ENCODE results near the gene TMBIM1.
A peak's percentile ranks its signal among the peaks of the same experiment; 100 is the strongest.

The TMBIM1 gene

GRCh38 chr2:218271865-218272530 lies 20.3 kb downstream of the TMBIM1 start:
- DNase-seq (ENCODE audit: low read depth, low spot score): no peak
- no peak for TF ChIP-seq CTCF (IDR thresholded peaks at IDR 0.05; ENCODE audit: low read depth, low read length)
- no peak overlapping the region for H3K4me3 ChIP-seq (ENCODE audit: low read depth, low read length)
- in situ Hi-C loops (cut with HindIII; ENCODE audit: low sequenced_read_pairs): no loop called here

- no peak for TF ChIP-seq CTCF (IDR thresholded peaks at IDR 0.05; ENCODE audit: low read depth, low read length)
- in situ Hi-C loops (cut with HindIII; ENCODE audit: low sequenced_read_pairs): no loop called here
- no peak for DNase-seq (ENCODE audit: low read depth, low spot score)
- H3K4me3 ChIP-seq (ENCODE audit: low read depth, low read length): peak overlapping the region; percentile 88
These were observed 20.9 kb downstream of the TMBIM1 start for GRCh38 chr2:218271487-218271797.

GRCh38 chr2:218270721-218271486 lies 21.4 kb downstream of the TMBIM1 start:
- peak overlapping the region; percentile 88 for H3K4me3 ChIP-seq (ENCODE audit: low read depth, low read length)
- DNase-seq (ENCODE audit: low read depth, low spot score): no peak
- in situ Hi-C loops (cut with HindIII; ENCODE audit: low sequenced_read_pairs): no loop called here
- no peak for TF ChIP-seq CTCF (IDR thresholded peaks at IDR 0.05; ENCODE audit: low read depth, low read length)

- in situ Hi-C loops (cut with HindIII; ENCODE audit: low sequenced_read_pairs): no loop called here
- peak within 1 kb of the TSS; percentile 88 for H3K4me3 ChIP-seq (ENCODE audit: low read depth, low read length)
- peak; percentile 100 for DNase-seq (ENCODE audit: low read depth, low spot score)
- TF ChIP-seq CTCF (IDR thresholded peaks at IDR 0.05; ENCODE audit: low read depth, low read length): peak; percentile 10
These were observed 22.2 kb downstream of the TMBIM1 start, which contains the start of the genes AAMP and PNKD for GRCh38 chr2:218269900-218270720. Gene AAMP, minus strand, starts transcription at chr2:218270137. Its CDS starts 51 bp downstream, at chr2:218270086. Gene PNKD, plus strand, starts transcription at chr2:218270519. Its CDS starts 17 bp downstream, at chr2:218270536.

GRCh38 chr2:218267259-218267658 lies 25.0 kb downstream of the TMBIM1 start:
- no peak overlapping the region for H3K4me3 ChIP-seq (ENCODE audit: low read depth, low read length)
- in situ Hi-C loops (cut with HindIII; ENCODE audit: low sequenced_read_pairs): no loop called here
- TF ChIP-seq CTCF (IDR thresholded peaks at IDR 0.05; ENCODE audit: low read depth, low read length): no peak
- DNase-seq (ENCODE audit: low read depth, low spot score): no peak

GRCh38 chr2:218266316-218266979 lies 25.9 kb downstream of the TMBIM1 start:
- TF ChIP-seq CTCF (IDR thresholded peaks at IDR 0.05; ENCODE audit: low read depth, low read length): no peak
- in situ Hi-C loops (cut with HindIII; ENCODE audit: low sequenced_read_pairs): no loop called here
- no peak for DNase-seq (ENCODE audit: low read depth, low spot score)
- no peak overlapping the region for H3K4me3 ChIP-seq (ENCODE audit: low read depth, low read length)

Data from astrocyte of the spinal cord (primary cell).